Measurements from ENCODE around the gene LILRA1.

DNA sequence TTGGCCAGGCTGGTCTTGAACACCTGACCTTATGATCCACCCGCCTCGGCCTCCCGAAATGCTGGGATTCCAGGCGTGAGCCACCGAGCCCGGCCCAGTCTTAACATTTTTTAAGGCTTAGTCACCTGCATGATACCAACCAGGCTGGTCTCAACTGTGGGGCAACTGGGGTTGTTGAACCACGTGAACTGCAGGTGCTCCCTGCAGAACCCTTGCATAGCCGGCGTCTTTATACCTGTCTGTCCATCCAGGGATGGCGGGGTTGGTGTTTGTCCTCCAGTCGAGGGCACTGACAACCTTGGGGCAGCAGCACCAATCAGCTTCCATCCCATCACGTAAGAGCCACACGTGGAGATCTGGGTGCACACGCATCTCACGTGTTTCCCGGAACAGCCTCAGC, 44.6 kb upstream of the LILRA1 start:
- TF ChIP-seq EZH2 (IDR thresholded peaks at IDR 0.05; ENCODE audit: insufficient read depth, poor library complexity, severe bottlenecking) (no peak), EZH2phosphoT487 (IDR thresholded peaks at IDR 0.05; ENCODE audit: insufficient read depth, low read depth) (no peak)

All from GM23248 (cell line).